Measurements from ENCODE around the gene AR. TPM values are rescaled to one million over a fixed set of nuclear protein-coding genes. Genes with fewer than 3 reads are reported as not detected.

Gene AR
- total RNA-seq, 4 donors from 2014 or later = 6.4 to 13.0 (median 10.2) TPM

GRCh38 chrX:67732864-67733263 lies 189.0 kb downstream of the AR start:
- TF ChIP-seq POLR2AphosphoS5 (IDR thresholded peaks at IDR 0.05) = no peak
- no peak for TF ChIP-seq EP300 (IDR thresholded peaks at IDR 0.05)
- TF ChIP-seq, protein P1, sequence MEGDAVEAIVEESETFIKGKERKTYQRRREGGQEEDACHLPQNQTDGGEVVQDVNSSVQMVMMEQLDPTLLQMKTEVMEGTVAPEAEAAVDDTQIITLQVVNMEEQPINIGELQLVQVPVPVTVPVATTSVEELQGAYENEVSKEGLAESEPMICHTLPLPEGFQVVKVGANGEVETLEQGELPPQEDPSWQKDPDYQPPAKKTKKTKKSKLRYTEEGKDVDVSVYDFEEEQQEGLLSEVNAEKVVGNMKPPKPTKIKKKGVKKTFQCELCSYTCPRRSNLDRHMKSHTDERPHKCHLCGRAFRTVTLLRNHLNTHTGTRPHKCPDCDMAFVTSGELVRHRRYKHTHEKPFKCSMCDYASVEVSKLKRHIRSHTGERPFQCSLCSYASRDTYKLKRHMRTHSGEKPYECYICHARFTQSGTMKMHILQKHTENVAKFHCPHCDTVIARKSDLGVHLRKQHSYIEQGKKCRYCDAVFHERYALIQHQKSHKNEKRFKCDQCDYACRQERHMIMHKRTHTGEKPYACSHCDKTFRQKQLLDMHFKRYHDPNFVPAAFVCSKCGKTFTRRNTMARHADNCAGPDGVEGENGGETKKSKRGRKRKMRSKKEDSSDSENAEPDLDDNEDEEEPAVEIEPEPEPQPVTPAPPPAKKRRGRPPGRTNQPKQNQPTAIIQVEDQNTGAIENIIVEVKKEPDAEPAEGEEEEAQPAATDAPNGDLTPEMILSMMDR (IDR thresholded peaks at IDR 0.05) = no peak
- TF ChIP-seq POLR2A (IDR thresholded peaks at IDR 0.05) = no peak
- H3K36me3 ChIP-seq = no peaks in the 10 kb centered on the region
- H3K9me3 ChIP-seq = no peaks in the 10 kb centered on the region
- H3K4me1 ChIP-seq = no peaks in the 10 kb centered on the region
- WGBS = 60% methylated on average over 2 of the region's 2 CpGs
- H3K27ac ChIP-seq = no peak overlapping the region
- no peaks in the 10 kb centered on the region for H3K27me3 ChIP-seq
- H3K4me3 ChIP-seq = no peak overlapping the region
- no peak for DNase-seq (ENCODE audit: low spot score in 2 of 2)

DNA sequence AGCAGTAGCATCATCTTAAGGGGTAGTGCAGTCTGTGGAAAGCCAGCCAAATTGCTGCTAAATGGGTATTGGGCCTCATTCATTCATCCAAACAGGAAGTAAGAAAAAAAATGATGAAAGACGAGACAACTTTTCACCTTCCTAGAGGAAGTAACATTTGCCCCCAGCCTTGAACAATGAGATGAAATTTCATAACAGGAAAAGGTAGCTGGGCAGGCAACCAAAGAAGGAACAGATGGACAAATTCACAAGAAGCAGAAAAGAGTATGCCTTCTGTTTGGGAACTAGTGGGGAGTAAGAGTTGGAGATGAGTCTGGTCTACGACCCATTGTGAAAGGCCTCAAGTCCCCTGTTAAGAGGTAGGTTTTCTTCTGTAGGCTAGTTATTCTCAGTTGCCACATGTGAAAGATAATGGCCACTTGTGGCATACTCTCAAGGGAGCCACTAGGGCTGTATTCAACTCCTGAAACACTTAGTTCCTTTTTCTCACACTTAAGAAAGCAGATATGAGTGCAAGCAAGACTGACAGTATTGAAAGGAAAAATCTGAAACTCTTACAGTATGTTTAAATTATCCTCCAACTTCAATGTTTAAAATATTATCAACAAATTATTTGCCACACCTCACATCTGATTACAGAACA lies 190.4 kb downstream of the AR start:
- DNase-seq (ENCODE audit: low spot score in 2 of 2) = no peak

GRCh38 chrX:67749536-67749935 lies 205.7 kb downstream of the AR start:
- no peaks in the 10 kb centered on the region for H3K9me3 ChIP-seq
- DNase-seq (ENCODE audit: low spot score in 2 of 2) = no peak
- H3K4me1 ChIP-seq = no peaks in the 10 kb centered on the region
- no peak overlapping the region for H3K27ac ChIP-seq
- TF ChIP-seq POLR2A (IDR thresholded peaks at IDR 0.05) (no peak), POLR2AphosphoS5 (IDR thresholded peaks at IDR 0.05) (no peak), EP300 (IDR thresholded peaks at IDR 0.05) (no peak)
- TF ChIP-seq, protein P1 (IDR thresholded peaks at IDR 0.05) = no peak
- H3K4me3 ChIP-seq = no peak overlapping the region
- H3K27me3 ChIP-seq = no peaks in the 10 kb centered on the region
- WGBS = 57% methylated on average over 2 of the region's 2 CpGs
- H3K36me3 ChIP-seq = no peaks in the 10 kb centered on the region

More for the DNA sequence above, 190.4 kb downstream of the AR start:
- 60% methylated on average over 2 of the region's 2 CpGs for WGBS
- no peak overlapping the region for H3K27ac ChIP-seq
- H3K4me3 ChIP-seq = no peak overlapping the region
- no peak for TF ChIP-seq EP300 (IDR thresholded peaks at IDR 0.05)
- no peak for TF ChIP-seq POLR2AphosphoS5 (IDR thresholded peaks at IDR 0.05)
- no peaks in the 10 kb centered on the region for H3K27me3 ChIP-seq
- no peaks in the 10 kb centered on the region for H3K9me3 ChIP-seq
- no peaks in the 10 kb centered on the region for H3K4me1 ChIP-seq
- no peaks in the 10 kb centered on the region for H3K36me3 ChIP-seq

GRCh38 chrX:67750694-67751093 lies 206.9 kb downstream of the AR start:
- Histone ChIP-seq H3K4me3 (no peak overlapping the region), H3K9me3 (no peaks in the 10 kb centered on the region), H3K4me1 (no peaks in the 10 kb centered on the region), H3K36me3 (no peaks in the 10 kb centered on the region), H3K27ac (no peak overlapping the region), H3K27me3 (no peaks in the 10 kb centered on the region)
- TF ChIP-seq, protein P1 (IDR thresholded peaks at IDR 0.05) = no peak
- TF ChIP-seq POLR2A (IDR thresholded peaks at IDR 0.05) (no peak), POLR2AphosphoS5 (IDR thresholded peaks at IDR 0.05) (no peak), EP300 (IDR thresholded peaks at IDR 0.05) (no peak)
- 38% methylated on average over 2 of the region's 2 CpGs for WGBS
- DNase-seq (ENCODE audit: low spot score in 2 of 2) = no peak

DNA sequence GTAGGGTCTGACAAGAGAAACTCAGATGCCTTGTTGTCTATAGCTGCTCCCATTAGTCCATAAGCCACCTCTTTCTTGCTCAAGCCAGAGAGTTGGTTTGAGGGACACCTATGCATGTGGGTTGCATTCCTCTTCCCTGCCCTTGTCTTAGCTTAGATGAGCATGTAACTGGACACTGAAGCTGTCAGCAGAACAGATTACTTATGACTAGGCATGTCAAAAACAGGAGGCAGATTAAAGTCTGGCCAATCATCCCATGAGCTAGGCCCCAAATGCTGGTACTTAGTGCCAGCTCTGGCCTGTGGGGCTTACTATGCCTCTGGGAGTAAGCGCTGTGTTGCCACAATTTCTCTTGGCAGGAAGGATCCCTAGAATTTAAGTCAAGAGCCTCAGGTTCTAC lies 215.2 kb downstream of the AR start:
- Histone ChIP-seq H3K27me3 (no peaks in the 10 kb centered on the region), H3K4me1 (no peaks in the 10 kb centered on the region), H3K27ac (no peak overlapping the region), H3K36me3 (no peaks in the 10 kb centered on the region), H3K4me3 (no peak overlapping the region), H3K9me3 (no peaks in the 10 kb centered on the region)
- WGBS = 87% methylated on average over 1 of the region's 1 CpG
- TF ChIP-seq EP300 (IDR thresholded peaks at IDR 0.05) = no peak
- TF ChIP-seq, protein P1 (IDR thresholded peaks at IDR 0.05) = no peak
- no peak for TF ChIP-seq POLR2AphosphoS5 (IDR thresholded peaks at IDR 0.05)
- no peak for TF ChIP-seq POLR2A (IDR thresholded peaks at IDR 0.05)
- DNase-seq (ENCODE audit: low spot score in 2 of 2) = no peak

- no peaks in the 10 kb centered on the region for H3K27me3 ChIP-seq
- no peak overlapping the region for H3K27ac ChIP-seq
- H3K9me3 ChIP-seq = no peaks in the 10 kb centered on the region
- DNase-seq (ENCODE audit: low spot score in 2 of 2) = no peak
- H3K4me3 ChIP-seq = no peak overlapping the region
- H3K4me1 ChIP-seq = peaks cover 13% of the 10 kb centered on the region
- H3K36me3 ChIP-seq = no peaks in the 10 kb centered on the region
- TF ChIP-seq POLR2AphosphoS5 (IDR thresholded peaks at IDR 0.05) (no peak), POLR2A (IDR thresholded peaks at IDR 0.05) (no peak), EP300 (IDR thresholded peaks at IDR 0.05) (no peak)
- TF ChIP-seq, protein P1 (IDR thresholded peaks at IDR 0.05) = no peak
Observed at GRCh38 chrX:67777148-67777547, 233.3 kb downstream of the AR start.

Data from suprapubic skin (tissue), 4 donors.